Islet precursor cell (in vitro differentiated cells): ENCODE data around the gene ADPRS.

Source experiments
- DNase-seq: peaks from one replicate; pipeline ENCODE4 v3.0.0-alpha.2; 2018

The ADPRS gene

GRCh38 chr1:36109041-36109679 lies 20.5 kb downstream of the ADPRS start:
- DNase-seq, result peak; percentile 94

- no peak for DNase-seq
Measured at GRCh38 chr1:36111151-36111550, 22.5 kb downstream of the ADPRS start.

GRCh38 chr1:36112823-36113222 lies 24.1 kb downstream of the ADPRS start:
- no peak for DNase-seq

- no peak for DNase-seq
Measured at GRCh38 chr1:36114371-36114770, 25.7 kb downstream of the ADPRS start.

- no peak for DNase-seq
Measured at GRCh38 chr1:36115200-36115669, 26.5 kb downstream of the ADPRS start.

- DNase-seq, result peak; percentile 81
Measured at GRCh38 chr1:36115931-36116330, 27.2 kb downstream of the ADPRS start.

GRCh38 chr1:36116901-36117300 lies 28.2 kb downstream of the ADPRS start:
- no peak for DNase-seq

- peak; percentile 37 for DNase-seq
Measured at GRCh38 chr1:36118447-36119204, 29.9 kb downstream of the ADPRS start.

GRCh38 chr1:36119456-36119855 lies 30.8 kb downstream of the ADPRS start:
- DNase-seq, result peak; percentile 81

GRCh38 chr1:36122062-36123030 lies 33.7 kb downstream of the ADPRS start:
- no peak for DNase-seq

- DNase-seq, result no peak
Measured at GRCh38 chr1:36123356-36123755, 34.7 kb downstream of the ADPRS start.

- DNase-seq, result no peak
Measured at GRCh38 chr1:36124404-36125128, 35.9 kb downstream of the ADPRS start.

- no peak for DNase-seq
Measured at GRCh38 chr1:36125129-36125991, 36.7 kb downstream of the ADPRS start, which contains the start of gene COL8A2. TSS of gene COL8A2 (minus strand) at chr1:36125222. CDS start at chr1:36100242, 24,980 bp downstream.

- no peak for DNase-seq
Measured at GRCh38 chr1:36126005-36126716, 37.5 kb downstream of the ADPRS start.

GRCh38 chr1:36126797-36127500 lies 38.3 kb downstream of the ADPRS start:
- DNase-seq, result no peak

GRCh38 chr1:36128126-36128904 lies 39.6 kb downstream of the ADPRS start:
- DNase-seq, result no peak

GRCh38 chr1:36128905-36129206 lies 40.2 kb downstream of the ADPRS start:
- DNase-seq, result no peak

- no peak for DNase-seq
Measured at GRCh38 chr1:36132029-36132428, 43.3 kb downstream of the ADPRS start.

- DNase-seq, result no peak
Measured at GRCh38 chr1:36133484-36133883, 44.8 kb downstream of the ADPRS start.
